H7 (cell line): ENCODE results near the gene HECTD2. TPM values are rescaled to one million over a fixed set of nuclear protein-coding genes. Genes with fewer than 3 reads are reported as not detected.

Source experiments
- DNase-seq: peaks from one replicate; pipeline ENCODE4 v3.0.0; 2012
- H3K27me3 ChIP-seq: 2 replicates; pipeline ENCODE4 v1.6.0; 2011; ENCODE audit warnings: mild to moderate bottlenecking, low read length; ENCODE audit not compliant: control insufficient read depth, insufficient read depth
- H3K36me3 ChIP-seq: replicated peaks from 2 replicates; pipeline ENCODE4 v1.5.1; 2011; ENCODE audit warnings: low read length; ENCODE audit not compliant: control insufficient read depth, insufficient read depth
- H3K4me3 ChIP-seq: 2 replicates; pipeline ENCODE4 v1.5.1; 2011; ENCODE audit warnings: low read depth, mild to moderate bottlenecking, control low read depth, low read length, moderate library complexity; ENCODE audit not compliant: insufficient read depth
- total RNA-seq: library from RNA; depleted of rRNA; stranded (reverse); fragments of >200 nt; shearing (Covaris generic); gene quantifications from 2 replicates; pipeline ENCODE4 v1.2.3, GENCODE V29; 2014

The HECTD2 gene
- total RNA-seq, 1 experiment from 2014 or later = 9.3 TPM

GRCh38 chr10:91477236-91477635 is 67.1 kb downstream of the HECTD2 start:
- Histone ChIP-seq H3K27me3 (no peaks in the 10 kb centered on the region), H3K4me3 (no peak overlapping the region), H3K36me3 (no peaks in the 10 kb centered on the region)
- DNase-seq = no peak

DNA sequence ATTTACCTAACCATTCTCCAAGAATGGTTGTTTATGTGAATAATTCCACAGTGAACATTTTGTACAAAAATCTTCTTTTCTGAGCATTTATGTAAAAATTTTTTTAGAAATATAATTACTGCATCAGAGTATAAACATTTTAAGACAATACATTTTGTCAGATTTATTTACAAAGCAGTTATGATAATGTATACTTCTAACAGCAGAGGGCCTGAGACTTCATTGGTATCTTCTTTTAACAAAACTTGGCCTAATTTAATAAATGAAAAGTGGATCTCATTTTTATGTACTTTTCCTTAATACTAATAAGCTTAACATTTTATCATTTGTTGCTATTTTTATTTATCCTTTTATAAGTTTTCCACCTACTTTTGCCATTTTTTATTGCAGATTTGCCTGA is 69.4 kb downstream of the HECTD2 start:
- Histone ChIP-seq H3K36me3 (no peaks in the 10 kb centered on the region), H3K4me3 (no peak overlapping the region), H3K27me3 (no peaks in the 10 kb centered on the region)
- no peak for DNase-seq

- DNase-seq = no peak
- Histone ChIP-seq H3K36me3 (no peaks in the 10 kb centered on the region), H3K27me3 (no peaks in the 10 kb centered on the region), H3K4me3 (no peak overlapping the region)
Observed at GRCh38 chr10:91487911-91488582, 77.9 kb downstream of the HECTD2 start.

DNA sequence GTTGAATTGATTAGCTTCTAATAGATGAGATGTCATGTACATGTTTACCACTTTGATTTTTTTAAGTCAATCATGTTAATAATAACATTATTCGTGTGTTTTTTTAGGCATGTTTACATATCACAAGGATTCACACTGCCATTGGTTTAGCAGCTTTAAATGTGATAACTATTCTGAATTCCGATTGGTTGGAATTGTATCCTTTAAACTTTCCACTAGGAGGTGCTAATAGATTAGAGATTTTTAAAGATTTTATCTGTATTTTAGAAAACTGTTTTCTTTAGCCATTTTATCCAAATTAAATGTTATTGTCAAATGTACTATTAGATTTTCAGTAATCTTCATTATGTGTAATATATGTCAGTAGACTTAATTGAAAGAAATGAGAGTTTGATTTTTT is 83.2 kb downstream of the HECTD2 start:
- Histone ChIP-seq H3K27me3 (no peaks in the 10 kb centered on the region), H3K36me3 (no peaks in the 10 kb centered on the region), H3K4me3 (no peak overlapping the region)
- DNase-seq = peak; percentile 23

GRCh38 chr10:91495402-91495801 is 85.3 kb downstream of the HECTD2 start:
- DNase-seq = no peak
- Histone ChIP-seq H3K27me3 (no peaks in the 10 kb centered on the region), H3K4me3 (no peak overlapping the region), H3K36me3 (no peaks in the 10 kb centered on the region)

DNA sequence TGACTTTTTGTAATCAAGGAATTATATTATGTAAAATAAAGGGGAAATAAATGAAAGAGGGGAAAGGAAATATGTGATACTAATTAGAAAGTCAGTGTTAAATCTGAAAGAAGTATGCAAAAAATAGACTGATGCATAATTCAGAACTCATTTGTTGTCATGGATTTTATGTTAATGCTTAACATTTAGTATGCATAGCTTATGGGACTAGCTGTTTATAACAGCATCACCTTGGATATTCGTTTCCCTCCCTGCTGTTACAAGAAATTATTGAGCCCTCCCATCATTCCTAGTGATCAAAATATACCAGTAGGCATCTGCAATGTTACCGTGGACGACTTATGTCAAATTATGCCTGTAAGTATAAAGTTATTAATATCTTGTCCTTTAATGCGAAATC is 85.9 kb downstream of the HECTD2 start:
- Histone ChIP-seq H3K27me3 (no peaks in the 10 kb centered on the region), H3K36me3 (no peaks in the 10 kb centered on the region), H3K4me3 (no peak overlapping the region)
- DNase-seq = no peak

GRCh38 chr10:91511549-91512330 is 101.6 kb downstream of the HECTD2 start:
- Histone ChIP-seq H3K4me3 (no peak overlapping the region), H3K36me3 (no peaks in the 10 kb centered on the region), H3K27me3 (no peaks in the 10 kb centered on the region)
- DNase-seq = no peak

GRCh38 chr10:91512458-91512857 is 102.3 kb downstream of the HECTD2 start:
- no peak for DNase-seq
- Histone ChIP-seq H3K27me3 (no peaks in the 10 kb centered on the region), H3K4me3 (no peak overlapping the region), H3K36me3 (no peaks in the 10 kb centered on the region)

GRCh38 chr10:91513598-91514424 is 103.7 kb downstream of the HECTD2 start:
- no peaks in the 10 kb centered on the region for H3K27me3 ChIP-seq
- no peak overlapping the region for H3K4me3 ChIP-seq
- H3K36me3 ChIP-seq = no peaks in the 10 kb centered on the region
- no peak for DNase-seq

GRCh38 chr10:91514787-91515186 is 104.6 kb downstream of the HECTD2 start:
- Histone ChIP-seq H3K36me3 (no peaks in the 10 kb centered on the region), H3K27me3 (no peaks in the 10 kb centered on the region)
- DNase-seq = no peak

GRCh38 chr10:91517394-91517793 is 107.2 kb downstream of the HECTD2 start:
- no peak for DNase-seq
- Histone ChIP-seq H3K27me3 (no peaks in the 10 kb centered on the region), H3K36me3 (no peaks in the 10 kb centered on the region), H3K4me3 (no peak overlapping the region)

More at GRCh38 chr10:91514787-91515186, 104.6 kb downstream of the HECTD2 start:
- H3K4me3 ChIP-seq = no peak overlapping the region

DNA sequence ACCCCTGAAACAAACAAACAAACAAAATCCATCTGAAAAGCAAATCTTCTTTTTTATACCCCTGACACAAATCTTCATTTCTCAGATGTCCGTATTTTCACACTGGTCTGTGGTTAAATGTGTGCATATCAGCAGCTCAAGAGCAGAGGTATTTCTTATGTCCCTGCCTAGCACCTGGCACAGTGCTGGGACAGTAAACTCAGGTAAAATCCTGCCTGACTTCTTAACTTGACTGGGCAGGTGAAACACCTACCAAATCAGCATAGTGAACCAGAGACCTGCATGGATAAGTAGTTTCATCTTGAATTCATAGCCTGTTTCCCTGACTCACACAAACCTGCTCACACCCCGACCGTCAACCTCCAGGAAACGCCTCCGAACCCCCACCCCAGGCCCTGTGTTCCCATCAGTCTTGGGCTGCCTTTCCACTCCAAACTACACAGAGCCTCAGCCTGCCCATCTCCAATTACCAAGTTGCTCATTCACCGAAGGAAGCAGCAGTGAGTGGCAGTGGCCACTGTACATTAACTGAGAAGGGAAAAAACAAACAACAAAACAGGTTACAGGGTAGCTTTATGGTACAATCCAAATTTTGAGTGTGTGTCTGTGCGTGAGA is 109.9 kb downstream of the HECTD2 start:
- Histone ChIP-seq H3K4me3 (no peak overlapping the region), H3K36me3 (no peaks in the 10 kb centered on the region), H3K27me3 (no peaks in the 10 kb centered on the region)
- DNase-seq = no peak

DNA sequence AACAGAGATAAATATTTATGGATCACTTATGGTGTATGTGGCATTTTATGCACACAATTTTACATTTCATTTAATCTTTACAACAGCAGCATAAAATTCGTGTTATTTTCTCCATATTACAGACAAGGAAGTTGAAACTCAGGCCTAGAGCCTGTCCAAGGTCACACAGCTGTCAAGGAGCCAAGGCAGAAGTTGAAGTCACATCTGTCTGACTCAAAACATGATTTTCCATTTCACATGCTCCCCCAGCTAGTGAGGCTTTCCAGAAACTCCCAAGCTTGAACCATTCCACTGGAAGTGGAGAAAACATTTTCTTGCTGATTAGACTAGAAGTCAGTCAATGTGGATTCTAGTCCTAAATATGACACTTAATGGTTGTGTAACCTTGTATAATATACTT is 110.5 kb downstream of the HECTD2 start:
- DNase-seq = no peak
- H3K36me3 ChIP-seq = no peaks in the 10 kb centered on the region

DNA sequence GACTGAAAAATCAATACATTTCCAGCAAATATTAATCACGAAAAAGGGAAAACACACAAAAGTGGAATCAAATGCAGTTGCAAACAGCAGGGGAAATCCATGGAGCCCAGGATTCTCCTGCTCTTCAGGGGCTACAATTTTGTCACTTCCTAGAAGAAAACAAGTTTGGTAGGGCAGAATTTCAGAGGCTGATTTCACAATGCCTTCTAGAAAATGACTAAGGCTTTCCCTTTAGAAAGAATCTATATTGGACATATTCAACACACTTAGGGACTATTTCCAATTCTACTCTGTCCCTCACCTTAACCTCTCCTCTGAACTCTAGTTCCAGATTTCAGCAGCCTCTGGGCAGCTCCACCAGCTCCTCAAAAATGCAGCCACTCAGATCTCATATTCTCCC is 111.3 kb downstream of the HECTD2 start:
- DNase-seq = no peak
- Histone ChIP-seq H3K4me3 (no peak overlapping the region), H3K36me3 (no peaks in the 10 kb centered on the region), H3K27me3 (no peaks in the 10 kb centered on the region)

More for the DNA sequence above, 110.5 kb downstream of the HECTD2 start:
- no peak overlapping the region for H3K4me3 ChIP-seq
- no peaks in the 10 kb centered on the region for H3K27me3 ChIP-seq
